ENCODE measurements around the gene TRPM3.

- no peak for TF ChIP-seq CTCF (IDR thresholded peaks at IDR 0.05 in 8 of 11, conservative IDR thresholded peaks at IDR 0.05 in 3 of 11)
- no peak for TF ChIP-seq POLR2AphosphoS5 (IDR thresholded peaks at IDR 0.05)
These were observed 47.9 kb downstream of the TRPM3 start for GRCh38 chr9:71073494-71073893.

All from spleen (tissue), 7 donors.